Measurements from ENCODE around the gene PARM1. TPM values are rescaled to one million over a fixed set of nuclear protein-coding genes. Genes with fewer than 3 reads are reported as not detected.

The PARM1 gene
- total and polyA plus RNA-seq, 2 of the 4 experiments (the other 2 are of a cell fraction), result 0.07 to 0.18 TPM

GRCh38 chr4:74934888-74935287 is 2.0 kb downstream of the PARM1 start:
- Histone ChIP-seq H3K9me3 (ENCODE audit: control insufficient read depth, insufficient read depth, low read length) (no peaks in the 10 kb centered on the region), H4K8ac (ENCODE audit: low read depth in 2 of 2, low read length in 2 of 2) (no peak overlapping the region), H3K4me2 (ENCODE audit: low read depth, low read length) (no peak overlapping the region)

More at GRCh38 chr4:74934888-74935287, 2.0 kb downstream of the PARM1 start:
- dilution Hi-C loops (cut with HindIII; ENCODE audit: low sequenced_read_pairs, unreplicated experiment), result no loop called here
- H3K4me1 ChIP-seq (ENCODE audit: control insufficient read depth, insufficient read depth, low read length), result no peaks in the 10 kb centered on the region
- H4K20me1 ChIP-seq (ENCODE audit: insufficient read depth, low read length), result no peaks in the 10 kb centered on the region; the same call in 1 of the 2 replicates
- in situ Hi-C loops (cut with MboI; ENCODE audit: low sequenced_read_pairs), result no loop called here
- no peak overlapping the region for H4K91ac ChIP-seq (ENCODE audit: insufficient read depth, low read depth, low read length)
- DNase-seq, result no peak
- no peak overlapping the region for H3K4me3 ChIP-seq (ENCODE audit: insufficient read depth, low read depth, low read length)
- no peak overlapping the region for H2BK20ac ChIP-seq (ENCODE audit: low read depth, low read length)
- H3K27ac ChIP-seq (ENCODE audit: insufficient read depth, low read length), result no peak overlapping the region
- ChIA-PET CTCF (interaction anchor here (0.7 kb wide), 1 partner anchor 556 kb away, joined by 3 read pairs; no protein-coding TSS in a partner anchor), POLR2A (ENCODE audit: unreplicated experiment) (interaction anchor here (0.6 kb wide), 1 partner anchor 255 kb away, joined by 3 read pairs; no protein-coding TSS in a partner anchor)
- no peak overlapping the region for H2AK9ac ChIP-seq (replicated peaks; ENCODE audit: low read depth, low read length, poor library complexity)
- no peak overlapping the region for H3K14ac ChIP-seq (replicated peaks; ENCODE audit: low read depth, low read length)
- TF ChIP-seq, protein P1, sequence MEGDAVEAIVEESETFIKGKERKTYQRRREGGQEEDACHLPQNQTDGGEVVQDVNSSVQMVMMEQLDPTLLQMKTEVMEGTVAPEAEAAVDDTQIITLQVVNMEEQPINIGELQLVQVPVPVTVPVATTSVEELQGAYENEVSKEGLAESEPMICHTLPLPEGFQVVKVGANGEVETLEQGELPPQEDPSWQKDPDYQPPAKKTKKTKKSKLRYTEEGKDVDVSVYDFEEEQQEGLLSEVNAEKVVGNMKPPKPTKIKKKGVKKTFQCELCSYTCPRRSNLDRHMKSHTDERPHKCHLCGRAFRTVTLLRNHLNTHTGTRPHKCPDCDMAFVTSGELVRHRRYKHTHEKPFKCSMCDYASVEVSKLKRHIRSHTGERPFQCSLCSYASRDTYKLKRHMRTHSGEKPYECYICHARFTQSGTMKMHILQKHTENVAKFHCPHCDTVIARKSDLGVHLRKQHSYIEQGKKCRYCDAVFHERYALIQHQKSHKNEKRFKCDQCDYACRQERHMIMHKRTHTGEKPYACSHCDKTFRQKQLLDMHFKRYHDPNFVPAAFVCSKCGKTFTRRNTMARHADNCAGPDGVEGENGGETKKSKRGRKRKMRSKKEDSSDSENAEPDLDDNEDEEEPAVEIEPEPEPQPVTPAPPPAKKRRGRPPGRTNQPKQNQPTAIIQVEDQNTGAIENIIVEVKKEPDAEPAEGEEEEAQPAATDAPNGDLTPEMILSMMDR (conservative IDR thresholded peaks at IDR 0.05; ENCODE audit: low read depth, low read length), result no peak
- TF ChIP-seq POLR2A (IDR thresholded peaks at IDR 0.05; ENCODE audit: low read depth, low read length) (no peak), CEBPB (IDR thresholded peaks at IDR 0.05; ENCODE audit: low read depth, low read length) (no peak), NFE2L2 (IDR thresholded peaks at IDR 0.05; ENCODE audit: low read depth, low read length) (no peak), MXI1 (IDR thresholded peaks at IDR 0.05; ENCODE audit: borderline replicate concordance, low read depth, low read length) (no peak), BHLHE40 (IDR thresholded peaks at IDR 0.05; ENCODE audit: low read depth, low read length) (no peak), MAFK (IDR thresholded peaks at IDR 0.05; ENCODE audit: low read depth, low read length) (no peak), SMC3 (IDR thresholded peaks at IDR 0.05; ENCODE audit: low read depth, low read length) (no peak), RCOR1 (IDR thresholded peaks at IDR 0.05; ENCODE audit: insufficient replicate concordance, low read length) (no peak), MAZ (IDR thresholded peaks at IDR 0.05; ENCODE audit: borderline replicate concordance, low read depth, low read length) (no peak), RAD21 (IDR thresholded peaks at IDR 0.05; ENCODE audit: low read length) (no peak)
- TF ChIP-seq, protein P2, sequence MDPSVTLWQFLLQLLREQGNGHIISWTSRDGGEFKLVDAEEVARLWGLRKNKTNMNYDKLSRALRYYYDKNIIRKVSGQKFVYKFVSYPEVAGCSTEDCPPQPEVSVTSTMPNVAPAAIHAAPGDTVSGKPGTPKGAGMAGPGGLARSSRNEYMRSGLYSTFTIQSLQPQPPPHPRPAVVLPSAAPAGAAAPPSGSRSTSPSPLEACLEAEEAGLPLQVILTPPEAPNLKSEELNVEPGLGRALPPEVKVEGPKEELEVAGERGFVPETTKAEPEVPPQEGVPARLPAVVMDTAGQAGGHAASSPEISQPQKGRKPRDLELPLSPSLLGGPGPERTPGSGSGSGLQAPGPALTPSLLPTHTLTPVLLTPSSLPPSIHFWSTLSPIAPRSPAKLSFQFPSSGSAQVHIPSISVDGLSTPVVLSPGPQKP (IDR thresholded peaks at IDR 0.05; ENCODE audit: borderline replicate concordance, low read depth, low read length), result no peak
- TF ChIP-seq, protein P3, sequence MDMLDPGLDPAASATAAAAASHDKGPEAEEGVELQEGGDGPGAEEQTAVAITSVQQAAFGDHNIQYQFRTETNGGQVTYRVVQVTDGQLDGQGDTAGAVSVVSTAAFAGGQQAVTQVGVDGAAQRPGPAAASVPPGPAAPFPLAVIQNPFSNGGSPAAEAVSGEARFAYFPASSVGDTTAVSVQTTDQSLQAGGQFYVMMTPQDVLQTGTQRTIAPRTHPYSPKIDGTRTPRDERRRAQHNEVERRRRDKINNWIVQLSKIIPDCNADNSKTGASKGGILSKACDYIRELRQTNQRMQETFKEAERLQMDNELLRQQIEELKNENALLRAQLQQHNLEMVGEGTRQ (IDR thresholded peaks at IDR 0.05; ENCODE audit: low read depth, low read length), result no peak
- no peak overlapping the region for H3K56ac ChIP-seq (ENCODE audit: extremely low read depth, insufficient read depth, low read length)
- no peak overlapping the region for H2BK5ac ChIP-seq (ENCODE audit: low read depth, low read length, poor library complexity, severe bottlenecking)
- WGBS, 2 experiments (ENCODE audit: extremely low coverage in 2 of 2, insufficient read length in 1 of 2), result 7% methylated on average over 5 of the region's 10 CpGs; no CpG with 5 or more reads in 1 of the 2 experiments
- no peak overlapping the region for H2AK5ac ChIP-seq (ENCODE audit: low read depth, low read length)
- H2BK120ac ChIP-seq (ENCODE audit: low read depth, low read length), result no peak overlapping the region
- no peak overlapping the region for H2BK15ac ChIP-seq (ENCODE audit: low read depth, low read length)
- no peaks in the 10 kb centered on the region for H3K79me1 ChIP-seq (ENCODE audit: low read depth in 1 of 2, low read length in 2 of 2)
- no peak overlapping the region for H4K5ac ChIP-seq (ENCODE audit: low read depth, low read length)
- BruUV-seq (replicated peaks), result no TSS peak
- no peak overlapping the region for H3K9ac ChIP-seq (ENCODE audit: low read depth, low read length)
- H3K36me3 ChIP-seq (ENCODE audit: control insufficient read depth, insufficient read depth, low read length), result no peaks in the 10 kb centered on the region
- H3K23ac ChIP-seq (ENCODE audit: low read depth, low read length), result no peak overlapping the region
- H3K18ac ChIP-seq (ENCODE audit: low read depth, low read length), result no peak overlapping the region
- no peak for ATAC-seq (ENCODE audit: low read depth)
- H3K4ac ChIP-seq (ENCODE audit: low read depth, low read length), result no peak overlapping the region
- H3K27me3 ChIP-seq (ENCODE audit: control insufficient read depth, insufficient read depth, low read length), result peaks cover 41% of the 10 kb centered on the region
- intact Hi-C loops (cut with micrococcal nuclease), result loop anchor here (5.0 kb wide), 1 partner anchor 352 kb away; no protein-coding TSS in a partner anchor
- no peaks in the 10 kb centered on the region for H3K9me1 ChIP-seq (ENCODE audit: insufficient read depth, low read length)
- H2AFZ ChIP-seq (replicated peaks; ENCODE audit: low read length, poor library complexity), result no peak overlapping the region
